NCI-H2196 treated with DMSO at 0.1 percent for 48 hours (cell line): ENCODE measurements around the gene SREBF1.

Source experiments
- DNase-seq: peaks from one replicate; lab custom pipeline; 2025; ENCODE audit not compliant: unreplicated experiment; lab: John Stamatoyannopoulos, UW

The SREBF1 gene

DNA sequence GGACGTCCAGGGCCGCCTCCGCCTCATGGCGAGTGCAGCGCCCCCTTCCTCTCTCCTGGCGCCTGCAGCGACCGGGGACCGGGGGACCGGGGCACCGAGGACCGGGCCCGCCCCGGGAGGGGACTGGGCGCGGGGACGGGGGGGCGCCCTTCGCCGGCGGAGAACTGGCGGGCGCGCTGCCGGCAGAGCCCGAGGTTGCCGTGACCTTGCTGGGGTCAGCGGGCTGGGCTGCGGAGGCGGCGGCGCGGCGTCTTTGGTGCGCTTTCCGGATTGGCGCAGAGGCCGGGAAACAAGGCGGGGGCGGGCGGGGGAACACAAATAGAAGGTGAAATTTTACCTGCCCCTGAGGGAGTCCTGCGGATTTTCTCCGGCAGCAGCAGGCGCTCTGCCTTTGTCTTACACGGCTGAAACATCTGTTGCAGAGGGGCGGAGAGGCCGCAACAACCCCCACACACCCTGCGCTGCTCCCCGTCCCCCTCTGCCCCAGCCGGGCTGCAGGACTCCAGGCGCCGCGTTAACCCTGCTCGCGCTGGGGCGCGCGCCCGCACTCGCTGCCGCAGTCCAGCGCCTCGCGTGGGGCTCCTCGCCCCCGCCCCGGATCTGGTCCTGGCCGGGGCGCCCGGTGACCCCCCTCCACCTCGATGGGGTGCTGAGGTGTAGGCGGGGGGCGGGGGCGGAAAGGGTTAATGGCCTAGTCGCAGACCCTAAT lies 53.5 kb downstream of the SREBF1 start:
- peak; percentile 42 for DNase-seq

DNA sequence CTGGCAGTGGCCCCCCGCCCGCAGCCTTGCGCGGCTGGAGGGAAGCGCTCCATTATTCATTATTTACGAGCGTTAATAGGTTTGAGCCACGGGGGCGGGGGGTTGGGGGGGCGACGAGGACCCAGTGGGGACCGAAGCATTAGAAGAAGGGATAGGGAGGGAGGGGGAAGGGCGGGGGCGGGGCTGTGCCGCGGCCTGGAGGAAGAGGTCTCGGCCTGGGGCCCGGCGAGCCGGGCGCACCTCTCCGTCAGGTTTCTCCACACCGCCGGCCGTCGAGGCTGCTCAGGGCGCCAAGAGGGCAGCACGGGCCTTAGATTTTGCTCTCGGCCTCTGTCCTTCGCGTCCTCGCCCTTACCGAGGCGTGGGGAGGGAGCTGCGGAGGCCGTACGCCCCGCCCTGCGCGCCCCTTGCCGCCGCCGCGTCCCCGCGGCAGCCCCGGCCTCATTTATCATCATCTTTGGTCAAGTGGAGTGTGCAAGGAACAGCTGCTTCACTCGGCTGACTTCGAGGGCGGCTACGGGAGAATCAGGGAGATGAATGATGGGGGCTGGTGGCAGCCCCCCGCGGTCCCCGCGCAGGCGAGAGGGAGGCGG lies 54.2 kb downstream of the SREBF1 start:
- DNase-seq, result no peak

DNA sequence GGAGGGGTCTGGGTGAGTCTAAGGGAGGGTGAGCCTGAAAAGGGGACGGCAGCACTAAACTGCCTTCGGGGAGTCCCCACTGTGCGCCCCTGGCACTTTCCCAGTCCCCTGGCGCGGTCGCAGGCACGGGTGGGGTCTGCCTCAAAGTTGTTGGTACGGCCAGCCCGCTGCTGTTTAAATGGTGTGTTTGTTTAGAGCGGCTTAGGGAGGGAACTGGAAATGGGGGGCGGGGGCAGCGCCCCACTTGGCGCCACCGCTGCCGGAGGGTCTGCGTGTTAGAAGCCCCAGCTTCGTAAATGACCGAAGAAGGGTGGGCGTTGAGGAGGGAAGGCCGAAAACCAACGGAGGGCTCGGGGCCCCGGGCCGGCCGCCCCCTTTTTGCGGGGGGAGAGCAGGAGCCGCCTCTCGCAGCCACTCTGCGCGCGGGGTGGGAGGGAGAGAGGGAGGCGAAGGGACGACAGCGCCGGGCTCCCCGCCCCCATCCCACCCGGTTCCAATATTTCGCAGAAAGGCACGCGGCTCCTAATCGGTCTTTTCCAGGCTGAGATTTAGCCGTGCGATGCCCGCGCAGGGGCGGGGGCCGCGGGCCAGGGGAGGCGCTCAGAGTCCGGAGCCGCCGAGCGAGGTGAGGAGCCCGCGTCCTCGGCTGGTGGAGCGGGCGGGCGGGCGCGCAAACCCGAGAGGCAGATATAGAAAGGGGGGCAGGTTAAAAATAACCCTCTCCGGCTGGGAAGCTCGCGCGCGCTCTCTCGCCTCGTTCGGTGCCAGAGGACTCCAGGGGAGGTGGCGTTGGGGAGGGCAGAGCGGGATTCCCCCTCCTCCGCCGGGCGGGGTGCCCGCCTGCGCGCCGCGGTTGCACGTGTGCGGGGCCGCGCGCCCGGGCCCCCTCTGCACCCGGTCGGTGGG lies 54.9 kb downstream of the SREBF1 start:
- peak; percentile 41 for DNase-seq

GRCh38 chr17:17780922-17781590 lies 55.7 kb downstream of the SREBF1 start:
- no peak for DNase-seq

DNA sequence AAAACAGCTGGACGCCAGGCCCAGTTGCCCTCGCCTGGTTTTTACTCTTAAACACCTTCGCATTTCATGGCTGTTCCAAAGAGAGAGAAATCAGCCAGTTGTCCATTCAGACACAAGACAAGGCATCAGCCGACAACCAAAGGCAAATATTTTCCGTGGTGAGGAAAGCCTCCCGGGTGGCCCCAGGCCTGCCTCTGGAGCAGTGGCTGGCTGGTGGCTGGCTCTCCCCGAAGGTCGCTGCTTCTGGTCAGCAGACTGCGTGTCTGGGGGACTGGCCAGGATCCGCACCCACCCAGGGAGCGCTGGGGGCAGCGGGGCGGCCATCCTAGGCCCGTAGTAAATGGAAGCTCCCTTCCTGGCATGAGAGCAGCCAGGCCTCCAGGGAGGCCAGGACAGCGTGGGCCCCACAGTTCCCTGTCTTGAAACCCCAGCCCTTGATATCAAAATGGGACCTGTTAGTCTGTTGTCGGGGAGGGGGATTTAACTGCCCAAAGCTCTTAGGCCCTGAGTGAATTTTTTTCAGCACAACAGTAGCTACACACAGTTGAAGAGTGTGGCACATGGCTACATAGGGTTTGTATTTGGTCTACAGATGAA lies 57.7 kb downstream of the SREBF1 start:
- DNase-seq, result no peak

- DNase-seq, result no peak
These were observed 58.3 kb downstream of the SREBF1 start for GRCh38 chr17:17778308-17779014.

- DNase-seq, result no peak
These were observed 59.9 kb downstream of the SREBF1 start for GRCh38 chr17:17776889-17777288.

GRCh38 chr17:17774009-17774881 lies 62.5 kb downstream of the SREBF1 start:
- DNase-seq, result no peak

DNA sequence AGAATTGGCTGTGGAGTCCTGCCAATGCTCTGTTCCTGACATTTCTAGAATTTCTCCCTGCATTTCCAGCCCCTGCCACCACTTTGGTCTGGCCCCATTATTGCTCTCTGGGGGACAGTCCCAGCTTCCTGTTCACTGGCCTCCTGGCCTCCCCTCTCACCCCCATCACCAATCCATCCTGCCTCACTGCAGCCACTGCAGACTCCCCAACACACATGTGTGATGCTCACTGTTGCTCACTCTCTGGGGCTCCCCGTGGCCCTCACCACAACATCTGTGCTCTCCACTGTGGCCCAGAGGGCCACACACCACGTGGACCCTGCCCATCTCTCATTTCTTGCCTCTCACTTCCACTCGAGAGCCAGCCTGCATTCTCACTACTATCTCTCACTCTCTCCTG lies 64.6 kb downstream of the SREBF1 start:
- DNase-seq, result no peak

DNA sequence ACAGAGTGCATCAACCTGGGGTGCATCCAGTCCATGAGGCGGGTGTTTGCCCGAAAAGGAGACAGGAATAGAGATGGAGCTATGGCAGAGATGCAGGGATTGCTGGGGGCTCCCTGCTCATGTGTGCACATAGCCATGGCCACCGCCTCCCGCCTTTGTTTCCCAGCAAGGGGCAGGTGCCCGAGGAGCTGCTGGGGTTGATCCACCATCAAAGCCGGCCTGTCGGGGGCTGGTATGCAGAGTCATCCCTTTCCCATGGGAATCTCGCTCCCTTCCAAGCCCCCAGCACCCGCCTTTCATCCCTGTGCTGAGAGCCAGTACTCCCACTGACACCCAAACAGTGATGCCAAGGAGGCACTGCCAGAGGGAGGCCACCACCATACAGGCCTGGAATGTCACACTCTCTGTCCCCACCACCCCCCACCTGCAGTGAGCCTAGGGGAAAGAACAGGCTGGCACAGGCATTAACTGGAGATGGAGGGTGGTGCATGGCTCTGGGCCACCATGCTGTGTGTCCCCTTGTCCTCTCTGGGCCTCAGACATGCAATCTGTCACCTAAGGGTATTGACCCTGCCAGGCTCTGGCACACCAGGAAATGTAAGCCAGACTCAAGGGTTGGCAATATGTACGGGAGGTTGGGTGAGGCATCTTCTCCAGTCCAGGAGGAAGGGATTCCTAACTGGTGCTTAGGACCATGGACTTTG lies 65.1 kb downstream of the SREBF1 start:
- no peak for DNase-seq

GRCh38 chr17:17770632-17771044 lies 66.1 kb downstream of the SREBF1 start:
- DNase-seq, result no peak

GRCh38 chr17:17769869-17770631 lies 66.7 kb downstream of the SREBF1 start:
- no peak for DNase-seq

DNA sequence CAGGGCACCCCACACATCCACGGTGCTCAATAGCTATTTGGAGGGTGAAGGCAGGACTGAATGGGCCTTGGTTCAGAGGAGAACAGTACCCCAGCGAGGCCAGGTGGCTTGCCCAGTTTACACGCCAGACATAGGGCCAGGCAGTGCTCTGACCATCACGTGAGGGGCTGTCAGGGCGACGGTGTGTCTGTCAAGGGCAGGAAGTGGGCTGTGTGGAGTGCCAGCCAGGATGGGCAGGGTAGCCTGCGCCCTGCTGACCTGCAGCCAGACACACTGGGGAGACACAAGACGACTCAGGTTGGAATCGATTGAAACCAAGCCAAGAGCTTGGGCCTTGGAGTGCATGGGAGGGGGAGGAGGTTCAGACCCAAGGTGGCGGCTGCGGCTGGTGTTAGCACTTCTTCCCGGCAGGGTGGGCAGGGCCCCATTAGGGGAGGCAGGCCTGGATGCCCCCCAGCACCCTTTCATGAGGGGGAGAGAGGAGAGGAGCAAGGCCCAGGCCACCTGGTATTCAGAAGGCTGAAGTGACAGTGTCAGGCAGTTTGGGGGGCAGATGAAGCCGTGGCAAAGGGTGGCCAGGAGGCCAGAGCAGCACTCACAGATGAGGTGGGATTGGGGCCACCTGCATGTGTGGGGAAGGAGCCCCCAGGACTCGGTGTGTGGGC lies 68.2 kb downstream of the SREBF1 start:
- DNase-seq, result peak; percentile 24

DNA sequence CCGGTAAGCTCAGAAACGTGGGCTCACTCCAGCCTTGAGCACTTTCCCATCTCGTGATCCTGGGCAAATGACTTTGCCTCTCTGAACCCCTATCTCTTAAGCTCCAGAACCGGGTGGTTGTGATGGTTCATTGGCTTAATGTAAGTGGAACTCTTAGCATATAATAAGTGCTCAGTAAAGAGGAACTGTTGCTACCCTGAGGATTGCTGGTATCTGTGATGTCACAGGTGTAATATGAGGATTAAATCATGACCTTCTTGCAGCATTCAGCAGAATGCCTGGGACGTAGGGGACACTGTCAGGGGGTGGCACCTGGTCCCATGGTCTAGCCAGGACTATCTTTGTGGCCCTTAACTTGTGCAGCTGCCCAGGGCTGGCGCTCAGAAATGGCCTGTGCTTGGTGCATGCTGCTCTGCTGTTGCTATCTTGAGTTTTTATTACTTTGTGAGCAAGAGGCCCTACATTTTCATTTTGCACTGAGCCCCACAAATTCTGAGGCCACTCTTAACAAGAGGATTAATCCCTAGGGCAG lies 68.8 kb downstream of the SREBF1 start:
- DNase-seq, result no peak

- DNase-seq, result no peak
These were observed 69.5 kb downstream of the SREBF1 start for GRCh38 chr17:17767154-17767869.

DNA sequence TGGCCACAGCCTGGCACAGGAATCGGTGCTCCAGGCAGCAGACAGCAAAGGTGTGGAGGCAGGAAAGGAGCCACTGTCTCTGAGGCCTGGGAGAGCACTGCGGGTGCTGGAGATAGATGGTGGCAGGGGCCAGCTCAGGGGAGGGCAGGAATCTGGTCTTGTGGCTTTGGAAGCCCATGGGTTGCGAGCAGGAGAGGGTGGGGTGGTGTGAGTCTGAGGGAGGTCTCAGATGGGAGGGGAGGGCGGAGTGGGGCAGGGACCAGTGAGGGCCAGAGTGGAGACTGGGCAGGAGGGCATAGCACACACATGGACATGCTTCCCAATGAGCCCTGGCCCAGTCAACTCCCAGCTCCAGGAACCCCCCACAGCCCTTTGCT lies 70.1 kb downstream of the SREBF1 start:
- DNase-seq, result no peak
